GM12878 (cell line): ENCODE results near the gene KIAA1191. TPM values are rescaled to one million over a fixed set of nuclear protein-coding genes. Genes with fewer than 3 reads are reported as not detected.
"Not testable (repeated sequence)": the region's sequence is repeated elsewhere in the genome, so short reads cannot be mapped to it uniquely, and the experiment has no call there.

ENCODE experiments used
- ATAC-seq: fragments of 200-7000 bp; cut with Tn5 transposase; 3 replicates; pipeline ENCODE4 v1.9.1; 2020; ENCODE audit warnings: mild to moderate bottlenecking, moderate library complexity
- BruUV-seq: library from RNA; stranded (reverse); fragments of 400-500 nt; replicated peaks from 2 replicates; lab custom pipeline; 2021; lab: Mats Ljungman, UMichigan
- CTCF ChIA-PET: fragments of 300-600 bp; sonication (Branson Sonifier 250); formaldehyde crosslinking; extraction: SDS; loops from one replicate; lab custom pipeline; 2021; ENCODE audit warnings: inconsistent platforms; lab: Yijun Ruan, JAX
- POLR2A ChIA-PET: fragments of 350-600 bp; formaldehyde crosslinking; extraction: SDS; loops from one replicate; lab custom pipeline; 2021; ENCODE audit warnings: inconsistent platforms; lab: Charles Lee
- RAD21 ChIA-PET: fragments of 300-600 bp; sonication (Branson Sonifier 250); formaldehyde crosslinking; loops from one replicate; lab custom pipeline; 2023; ENCODE audit warnings: antibody characterized with exemption; ENCODE audit not compliant: unreplicated experiment; lab: Charles Lee
- SMC1A ChIA-PET: fragments of 300-600 bp; sonication (Branson Sonifier 250); formaldehyde crosslinking; loops from one replicate; lab custom pipeline; 2023; ENCODE audit not compliant: unreplicated experiment, uncharacterized antibody; lab: Charles Lee
- DNase-seq: peaks from one replicate; pipeline ENCODE4 v3.0.0-alpha.2; 2011; ENCODE audit warnings: low read depth, low spot score
- FAIRE-seq: peaks from 3 replicates; lab custom pipeline; 2011; peaks lifted over from hg19 to GRCh38; lab: Jason Lieb, UNC
- H2AFZ ChIP-seq: 2 replicates; pipeline ENCODE4 v1.6.0; 2011; ENCODE audit warnings: low read depth, low read length, control low read depth; ENCODE audit not compliant: control insufficient read depth
- H3K27ac ChIP-seq: 2 replicates; pipeline ENCODE4 v1.5.1; 2011; ENCODE audit warnings: control low read depth; ENCODE audit not compliant: control insufficient read depth, insufficient read depth
- H3K27me3 ChIP-seq, 2 experiments: replicated peaks in 1 of 2; 2 replicates each; pipeline versions ENCODE4 v1.6.0 to v1.6.1; 2011; ENCODE audit warnings: low read length in 1 of 2; ENCODE audit not compliant: control insufficient read depth in 2 of 2, insufficient read depth in 2 of 2
- H3K36me3 ChIP-seq, 2 experiments: 2 replicates each; pipeline ENCODE4 v1.5.1; 2011; ENCODE audit warnings: low read length in 1 of 2; ENCODE audit not compliant: control insufficient read depth in 2 of 2, insufficient read depth in 2 of 2
- H3K4me1 ChIP-seq: 2 replicates; pipeline ENCODE4 v1.6.1; 2011; ENCODE audit warnings: mild to moderate bottlenecking, low read length, moderate library complexity, mixed read lengths; ENCODE audit not compliant: control insufficient read depth, insufficient read depth
- H3K4me2 ChIP-seq: 2 replicates; pipeline ENCODE4 v1.6.0; 2011; ENCODE audit warnings: control low read depth; ENCODE audit not compliant: control insufficient read depth, insufficient read depth
- H3K4me3 ChIP-seq: fragments of 200-600 bp; sonication (generic); 2 replicates; pipeline ENCODE4 v1.5.1; 2016
- H3K79me2 ChIP-seq: 2 replicates; pipeline ENCODE4 v1.6.0; 2011; ENCODE audit warnings: low read length; ENCODE audit not compliant: control insufficient read depth, insufficient read depth
- H3K9ac ChIP-seq: 2 replicates; pipeline ENCODE4 v1.8.0; 2011; ENCODE audit warnings: low read length, control low read depth, mixed read lengths; ENCODE audit not compliant: control insufficient read depth, insufficient read depth
- H3K9me3 ChIP-seq: replicated peaks from 3 replicates; pipeline ENCODE4 v1.5.1; 2011; ENCODE audit warnings: mild to moderate bottlenecking, low read length; ENCODE audit not compliant: control insufficient read depth, insufficient read depth
- H4K20me1 ChIP-seq: 2 replicates; pipeline ENCODE4 v1.6.0; 2011; ENCODE audit not compliant: control insufficient read depth, insufficient read depth
- NRF1 ChIP-seq: conservative IDR thresholded peaks from 2 replicates; pipeline ENCODE4 v1.6.1; 2011; ENCODE audit warnings: mild to moderate bottlenecking, low read depth, low read length, improper control_type of control experiment
- SUPT20H ChIP-seq: IDR thresholded peaks from 2 replicates; pipeline ENCODE4 v1.6.1; 2011; ENCODE audit warnings: low read depth, mild to moderate bottlenecking, low read length, moderate library complexity, borderline replicate concordance; ENCODE audit not compliant: control insufficient read depth
- WGBS: methylation state at CpG from one replicate; pipeline ENCODE4 v1.1.6; 2016; ENCODE audit warnings: low lambda C conversion rate; ENCODE audit not compliant: insufficient replicate concordance, insufficient coverage; ENCODE audit errors: missing lambda C conversion rate; 5-methylcytosine and 5-hydroxymethylcytosine counted together
- in situ Hi-C: fragments of 300-500 bp; cut with MboI; formaldehyde crosslinking; loops from 9 replicates; pipeline ENCODE4 v1.14.3; 2018; ENCODE audit warnings: mixed read lengths
- intact Hi-C: fragments of 100-400 bp; cut with micrococcal nuclease; formaldehyde crosslinking; loops from one replicate; pipeline ENCODE4 v1.14.2; 2022; ENCODE audit not compliant: unreplicated experiment
- microRNA counts: library from miRNA; unstranded; fragments of <30 nt; microRNA quantifications from one replicate; lab custom pipeline; 2016
- microRNA-seq: library from miRNA; unstranded; fragments of <30 nt; microRNA quantifications from one replicate; pipeline ENCODE4, GENCODE V29; 2018
- polyA plus RNA-seq, 11 experiments: library from polyadenylated mRNA; depleted of rRNA in 4 of 11; unstranded in 6 of 11; stranded (reverse) in 5 of 11; fragments of >200 nt; fragmentation: Nextera tagmentation in 4 of 11; fragmentation: Illumina TruSeq in 1 of 11; extraction: Ambion mirVana in 4 of 11; extraction: Trizol in 1 of 11; gene quantifications; 1 replicate in 1 of 11; 2 replicates in 10 of 11; pipeline versions ENCODE4 v1.2.1 to v1.2.3, GENCODE V29; 2011 to 2016; ENCODE audit warnings: inconsistent platforms in 2 of 11, missing spikeins in 2 of 11, low read depth in 1 of 11
- small RNA-seq: library from RNA; depleted of rRNA; stranded (forward); fragments of <200 nt; gene quantifications from one replicate; pipeline ENCODE3, GENCODE V24; 2014
- total RNA-seq, 4 experiments: library from RNA; depleted of rRNA in 3 of 4; stranded (reverse); fragments of >200 nt in 3 of 4; fragmentation: Illumina TruSeq in 1 of 4; extraction: Trizol in 1 of 4; gene quantifications; 2 replicates each; pipeline versions ENCODE4 v1.2.1 to v1.2.3, GENCODE V29; 2013 to 2021

The KIAA1191 gene
- total and polyA plus RNA-seq, 10 of the 15 experiments (the other 5 are each of a cell fraction or from before 2014, with no cell fraction given), result 14.9 to 58.2 (median 31.8) TPM

DNA sequence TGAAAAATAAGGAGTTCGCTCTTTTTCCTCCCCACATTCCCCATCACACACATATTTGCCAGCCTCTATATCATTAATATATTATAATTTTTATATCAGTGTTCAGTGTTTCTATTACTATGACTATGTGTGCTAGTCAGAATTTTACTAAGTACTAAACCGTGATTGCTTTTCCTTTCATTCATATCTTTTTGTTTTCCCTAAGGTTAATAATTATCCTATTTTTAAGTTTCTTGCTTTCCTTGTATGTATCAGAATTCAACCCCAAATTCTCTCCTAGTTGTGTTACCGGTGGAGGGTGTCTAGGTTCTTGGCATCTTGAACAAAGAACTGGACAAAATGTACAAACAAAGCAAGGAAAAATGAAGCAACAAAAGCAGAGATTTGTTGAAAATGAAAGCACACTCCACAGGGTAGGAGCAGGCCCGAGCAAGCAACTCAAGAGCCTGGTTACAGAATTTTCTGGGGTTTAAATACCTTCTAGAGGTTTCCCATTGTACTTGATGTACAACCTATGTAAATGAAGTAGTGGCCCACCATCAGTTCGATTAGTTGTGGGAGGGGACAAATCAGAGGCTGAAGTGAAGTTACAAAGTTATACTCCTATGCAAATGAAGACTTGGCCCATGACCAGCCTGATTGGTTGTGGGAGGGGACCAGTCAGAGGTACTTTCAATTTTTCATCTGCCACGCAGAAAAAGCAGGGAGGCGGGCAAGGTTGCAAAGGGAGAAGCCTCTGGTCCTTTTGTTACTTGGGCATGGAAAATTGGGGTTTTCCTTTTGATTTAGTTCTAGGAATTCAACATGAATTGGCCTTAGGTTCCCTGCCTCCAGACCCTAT, 43.8 kb downstream of the KIAA1191 start:
- H3K79me2 ChIP-seq, result no peaks in the 10 kb centered on the region
- no peak overlapping the region for H2AFZ ChIP-seq
- intact Hi-C loops, result no loop called here
- no peaks in the 10 kb centered on the region for H3K4me1 ChIP-seq
- no peaks in the 10 kb centered on the region for H3K9me3 ChIP-seq
- peaks cover 0 to 5% of the 10 kb centered on the region in 2 experiments; a peak in 1 of 4 replicates for H3K36me3 ChIP-seq
- ATAC-seq, result no peak
- H3K4me2 ChIP-seq, result no peak overlapping the region
- H4K20me1 ChIP-seq, result no peaks in the 10 kb centered on the region
- no peak overlapping the region for H3K9ac ChIP-seq
- 79% methylated on average over 7 of the region's 7 CpGs for WGBS
- no TSS peak for BruUV-seq
- FAIRE-seq, result no peak
- ChIA-PET SMC1A (no interaction called here), RAD21 (no interaction called here), CTCF (no interaction called here), POLR2A (no interaction called here)
- in situ Hi-C loops, result no loop called here
- H3K27me3 ChIP-seq, result no peaks in the 10 kb centered on the region
- TF ChIP-seq SUPT20H (no peak), NRF1 (no peak)
- no peak overlapping the region for H3K27ac ChIP-seq
- no peak for DNase-seq
- no peak overlapping the region for H3K4me3 ChIP-seq

- BruUV-seq, H3K27ac ChIP-seq, POLR2A ChIA-PET, SMC1A ChIA-PET, H3K4me1 ChIP-seq, H3K9ac ChIP-seq, ATAC-seq, H3K9me3 ChIP-seq, FAIRE-seq, DNase-seq, CTCF ChIA-PET, H3K79me2 ChIP-seq, H3K27me3 ChIP-seq, RAD21 ChIA-PET, intact Hi-C loops, H3K36me3 ChIP-seq, H3K4me3 ChIP-seq, H3K4me2 ChIP-seq, in situ Hi-C loops, H2AFZ ChIP-seq, H4K20me1 ChIP-seq: not testable (repeated sequence)
- 100% methylated on average over 3 of the region's 31 CpGs for WGBS
Observed at GRCh38 chr5:176305356-176305755, 56.2 kb downstream of the KIAA1191 start.

MicroRNAs within 50 kb of the gene (microRNA counts, 767-probe panel; counts per million panel counts)
- 55.3 counts per million for microRNA hsa-miR-1271-5p (lab: Ali Mortazavi, UCI)

Small RNAs within 50 kb of the gene (microRNA-seq; reads per million reads assigned to microRNA genes)
- 9.6 reads per million, percentile 43 among the genes with 10 or more reads in this experiment for gene MIR1271

Small RNAs within 50 kb of the gene (small RNA-seq; reads per million reads assigned to genes)
- 31.8 reads per million, percentile 98 among the genes with 10 or more reads in this experiment for gene MIR1271

Other genes starting within 250 kb of the KIAA1191 start
Only the 7 nearest of the 9 such genes appear.
- 11.1 TPM in 2 replicates for gene SIMC1, start 123.3 kb downstream of the KIAA1191 start, total RNA-seq (2014; rRNA removed)
- 9.9 and 11.4 TPM in 2 replicates for gene SIMC1, start 123.3 kb downstream of the KIAA1191 start, total RNA-seq (2014; rRNA removed; fragmentation: Illumina TruSeq; extraction: Trizol)
- 15.6 and 15.9 TPM in 2 replicates for gene SIMC1, start 123.3 kb downstream of the KIAA1191 start, total RNA-seq (2021)
- 4.1 and 6.0 TPM in 2 replicates for gene SIMC1, start 123.3 kb downstream of the KIAA1191 start, polyA plus RNA-seq (2011; rRNA removed)
- gene SIMC1, start 123.3 kb downstream of the KIAA1191 start, polyA plus RNA-seq (2014; fragmentation: Illumina TruSeq; extraction: Trizol), result 16.5 and 19.2 TPM in 2 replicates
- gene SIMC1, start 123.3 kb downstream of the KIAA1191 start, polyA plus RNA-seq (2014; fragmentation: Nextera tagmentation; extraction: Ambion mirVana), result 1 to 10 TPM; 3.0 to 6.2 TPM
- 8.9 and 9.6 TPM in 2 replicates for gene SIMC1, start 123.3 kb downstream of the KIAA1191 start, polyA plus RNA-seq (2014; rRNA removed)
- 10 to 100 TPM; 10.9 to 13.6 TPM for gene SIMC1, start 123.3 kb downstream of the KIAA1191 start, polyA plus RNA-seq (2016; fragmentation: Nextera tagmentation; extraction: Ambion mirVana)
- 3.4 and 3.6 TPM in 2 replicates for gene ARL10, start 3.7 kb upstream of the KIAA1191 start, total RNA-seq (2014; rRNA removed)
- 1.7 and 1.8 TPM in 2 replicates for gene ARL10, start 3.7 kb upstream of the KIAA1191 start, total RNA-seq (2014; rRNA removed; fragmentation: Illumina TruSeq; extraction: Trizol)
- 6.4 and 7.2 TPM in 2 replicates for gene ARL10, start 3.7 kb upstream of the KIAA1191 start, total RNA-seq (2021)
- gene ARL10, start 3.7 kb upstream of the KIAA1191 start, polyA plus RNA-seq (2011; rRNA removed), result 3.2 and 4.0 TPM in 2 replicates
- gene ARL10, start 3.7 kb upstream of the KIAA1191 start, polyA plus RNA-seq (2014; fragmentation: Illumina TruSeq; extraction: Trizol), result 3.0 and 3.8 TPM in 2 replicates
- gene ARL10, start 3.7 kb upstream of the KIAA1191 start, polyA plus RNA-seq (2014; fragmentation: Nextera tagmentation; extraction: Ambion mirVana), result under 1 TPM; 0.44 to 0.69 TPM
- gene ARL10, start 3.7 kb upstream of the KIAA1191 start, polyA plus RNA-seq (2014; rRNA removed), result 4.6 and 5.4 TPM in 2 replicates
- 1 to 10 TPM; 1.0 to 1.3 TPM for gene ARL10, start 3.7 kb upstream of the KIAA1191 start, polyA plus RNA-seq (2016; fragmentation: Nextera tagmentation; extraction: Ambion mirVana)
- gene NOP16, start 26.8 kb upstream of the KIAA1191 start, total RNA-seq (2014; rRNA removed), result 50.3 and 52.3 TPM in 2 replicates
- 84.2 and 98.1 TPM in 2 replicates for gene NOP16, start 26.8 kb upstream of the KIAA1191 start, total RNA-seq (2014; rRNA removed; fragmentation: Illumina TruSeq; extraction: Trizol)
- gene NOP16, start 26.8 kb upstream of the KIAA1191 start, total RNA-seq (2021), result 89.2 and 90.8 TPM in 2 replicates
- gene NOP16, start 26.8 kb upstream of the KIAA1191 start, polyA plus RNA-seq (2011; rRNA removed), result 68.8 and 93.8 TPM in 2 replicates
- 61.5 and 105 TPM in 2 replicates for gene NOP16, start 26.8 kb upstream of the KIAA1191 start, polyA plus RNA-seq (2014; fragmentation: Illumina TruSeq; extraction: Trizol)
- gene NOP16, start 26.8 kb upstream of the KIAA1191 start, polyA plus RNA-seq (2014; fragmentation: Nextera tagmentation; extraction: Ambion mirVana), result 100 to 1,000 TPM; 177 to 196 TPM
- 122 and 128 TPM in 2 replicates for gene NOP16, start 26.8 kb upstream of the KIAA1191 start, polyA plus RNA-seq (2014; rRNA removed)
- 100 to 1,000 TPM; 231 to 276 TPM for gene NOP16, start 26.8 kb upstream of the KIAA1191 start, polyA plus RNA-seq (2016; fragmentation: Nextera tagmentation; extraction: Ambion mirVana)
- gene HIGD2A, start 27.0 kb upstream of the KIAA1191 start, total RNA-seq (2014; rRNA removed), result 314 and 348 TPM in 2 replicates
- gene HIGD2A, start 27.0 kb upstream of the KIAA1191 start, total RNA-seq (2014; rRNA removed; fragmentation: Illumina TruSeq; extraction: Trizol), result 153 and 159 TPM in 2 replicates
- gene HIGD2A, start 27.0 kb upstream of the KIAA1191 start, total RNA-seq (2021), result 160 and 170 TPM in 2 replicates
- gene HIGD2A, start 27.0 kb upstream of the KIAA1191 start, polyA plus RNA-seq (2011; rRNA removed), result 113 and 155 TPM in 2 replicates
- 61.4 and 152 TPM in 2 replicates for gene HIGD2A, start 27.0 kb upstream of the KIAA1191 start, polyA plus RNA-seq (2014; fragmentation: Illumina TruSeq; extraction: Trizol)
- 100 to 1,000 TPM; 196 to 327 TPM for gene HIGD2A, start 27.0 kb upstream of the KIAA1191 start, polyA plus RNA-seq (2014; fragmentation: Nextera tagmentation; extraction: Ambion mirVana)
- gene HIGD2A, start 27.0 kb upstream of the KIAA1191 start, polyA plus RNA-seq (2014; rRNA removed), result 343 and 345 TPM in 2 replicates
- gene HIGD2A, start 27.0 kb upstream of the KIAA1191 start, polyA plus RNA-seq (2016; fragmentation: Nextera tagmentation; extraction: Ambion mirVana), result 100 to 1,000 TPM; 191 to 218 TPM
- 48.0 and 52.8 TPM in 2 replicates for gene CLTB, start 54.8 kb upstream of the KIAA1191 start, total RNA-seq (2014; rRNA removed)
- 21.1 and 22.4 TPM in 2 replicates for gene CLTB, start 54.8 kb upstream of the KIAA1191 start, total RNA-seq (2014; rRNA removed; fragmentation: Illumina TruSeq; extraction: Trizol)
- gene CLTB, start 54.8 kb upstream of the KIAA1191 start, total RNA-seq (2021), result 46.5 and 51.0 TPM in 2 replicates
- gene CLTB, start 54.8 kb upstream of the KIAA1191 start, polyA plus RNA-seq (2011; rRNA removed), result 19.0 and 28.7 TPM in 2 replicates
- 4.5 and 18.4 TPM in 2 replicates for gene CLTB, start 54.8 kb upstream of the KIAA1191 start, polyA plus RNA-seq (2014; fragmentation: Illumina TruSeq; extraction: Trizol)
- gene CLTB, start 54.8 kb upstream of the KIAA1191 start, polyA plus RNA-seq (2014; fragmentation: Nextera tagmentation; extraction: Ambion mirVana), result 1 to 10 TPM; 1.6 to 4.4 TPM
- 51.5 and 52.7 TPM in 2 replicates for gene CLTB, start 54.8 kb upstream of the KIAA1191 start, polyA plus RNA-seq (2014; rRNA removed)
- gene CLTB, start 54.8 kb upstream of the KIAA1191 start, polyA plus RNA-seq (2016; fragmentation: Nextera tagmentation; extraction: Ambion mirVana), result 10 to 100 TPM; 45.1 to 50.2 TPM
- gene FAF2, start 86.6 kb upstream of the KIAA1191 start, total RNA-seq (2014; rRNA removed), result 35.1 and 35.8 TPM in 2 replicates
- 34.6 and 35.4 TPM in 2 replicates for gene FAF2, start 86.6 kb upstream of the KIAA1191 start, total RNA-seq (2014; rRNA removed; fragmentation: Illumina TruSeq; extraction: Trizol)
- gene FAF2, start 86.6 kb upstream of the KIAA1191 start, total RNA-seq (2021), result 33.7 and 34.8 TPM in 2 replicates
- gene FAF2, start 86.6 kb upstream of the KIAA1191 start, polyA plus RNA-seq (2011; rRNA removed), result 34.1 and 37.6 TPM in 2 replicates
- 41.7 and 43.5 TPM in 2 replicates for gene FAF2, start 86.6 kb upstream of the KIAA1191 start, polyA plus RNA-seq (2014; fragmentation: Illumina TruSeq; extraction: Trizol)
- gene FAF2, start 86.6 kb upstream of the KIAA1191 start, polyA plus RNA-seq (2014; fragmentation: Nextera tagmentation; extraction: Ambion mirVana), result 10 to 100 TPM; 19.0 to 20.7 TPM
- gene FAF2, start 86.6 kb upstream of the KIAA1191 start, polyA plus RNA-seq (2014; rRNA removed), result 29.3 and 30.8 TPM in 2 replicates
- gene FAF2, start 86.6 kb upstream of the KIAA1191 start, polyA plus RNA-seq (2016; fragmentation: Nextera tagmentation; extraction: Ambion mirVana), result 10 to 100 TPM; 39.2 to 45.1 TPM
- 8.8 and 9.4 TPM in 2 replicates for gene RNF44, start 175.6 kb upstream of the KIAA1191 start, total RNA-seq (2014; rRNA removed)
- 5.7 and 5.8 TPM in 2 replicates for gene RNF44, start 175.6 kb upstream of the KIAA1191 start, total RNA-seq (2014; rRNA removed; fragmentation: Illumina TruSeq; extraction: Trizol)
- 46.5 and 51.9 TPM in 2 replicates for gene RNF44, start 175.6 kb upstream of the KIAA1191 start, total RNA-seq (2021)
- gene RNF44, start 175.6 kb upstream of the KIAA1191 start, polyA plus RNA-seq (2011; rRNA removed), result 5.1 and 8.8 TPM in 2 replicates
- gene RNF44, start 175.6 kb upstream of the KIAA1191 start, polyA plus RNA-seq (2014; fragmentation: Illumina TruSeq; extraction: Trizol), result 5.2 and 10.4 TPM in 2 replicates
- 1 to 10 TPM; 1.7 to 3.5 TPM for gene RNF44, start 175.6 kb upstream of the KIAA1191 start, polyA plus RNA-seq (2014; fragmentation: Nextera tagmentation; extraction: Ambion mirVana)
- gene RNF44, start 175.6 kb upstream of the KIAA1191 start, polyA plus RNA-seq (2014; rRNA removed), result 31.9 and 35.0 TPM in 2 replicates
- gene RNF44, start 175.6 kb upstream of the KIAA1191 start, polyA plus RNA-seq (2016; fragmentation: Nextera tagmentation; extraction: Ambion mirVana), result 1 to 10 TPM; 6.4 to 7.1 TPM